ENCODE measurements around the gene APCS.

APCS gene

DNA sequence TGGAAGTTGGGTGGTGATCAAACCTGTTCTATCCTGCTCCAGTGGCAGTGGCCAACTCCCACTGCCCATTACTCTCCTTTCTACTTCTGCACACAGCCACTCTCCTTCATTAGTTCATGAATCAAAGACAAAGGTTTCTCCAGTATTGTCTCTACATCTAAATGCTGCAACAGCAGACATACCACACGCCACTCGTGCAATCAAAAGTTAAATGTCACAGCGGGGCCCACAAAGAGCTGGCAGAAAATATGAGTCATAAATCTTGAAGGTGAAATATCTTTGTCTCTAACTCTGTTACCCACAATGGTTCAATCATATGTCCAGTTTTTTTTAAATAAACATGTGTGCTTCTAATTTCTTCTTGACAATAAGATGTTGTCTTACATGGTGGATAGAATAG, 13.3 kb downstream of the APCS start:
- Histone ChIP-seq H3K4me2 (ENCODE audit: low read length) (no peak overlapping the region), H3K9me3 (ENCODE audit: low read length) (no peaks in the 10 kb centered on the region), H3K9me2 (ENCODE audit: low read depth, low read length) (no peaks in the 10 kb centered on the region), H3K27me3 (ENCODE audit: insufficient read depth, low read length) (no peaks in the 10 kb centered on the region), H4K20me1 (ENCODE audit: insufficient read depth, low read length) (no peaks in the 10 kb centered on the region), H3K4me1 (ENCODE audit: insufficient read depth, low read length, severe bottlenecking) (no peaks in the 10 kb centered on the region), H3K4me3 (ENCODE audit: low read depth, low read length, poor library complexity, severe bottlenecking) (no peak overlapping the region), H2AFZ (ENCODE audit: low read length) (no peak overlapping the region), H3K27ac (ENCODE audit: low read depth, low read length, poor library complexity, severe bottlenecking) (no peak overlapping the region), H3K79me2 (ENCODE audit: insufficient read depth, low read length) (no peaks in the 10 kb centered on the region), H3K9ac (ENCODE audit: low read length) (no peak overlapping the region), H3F3A (ENCODE audit: insufficient read depth, low read length) (no peaks in the 10 kb centered on the region), H3K36me3 (ENCODE audit: insufficient read depth, low read length) (no peaks in the 10 kb centered on the region)
- TF ChIP-seq, protein P1, sequence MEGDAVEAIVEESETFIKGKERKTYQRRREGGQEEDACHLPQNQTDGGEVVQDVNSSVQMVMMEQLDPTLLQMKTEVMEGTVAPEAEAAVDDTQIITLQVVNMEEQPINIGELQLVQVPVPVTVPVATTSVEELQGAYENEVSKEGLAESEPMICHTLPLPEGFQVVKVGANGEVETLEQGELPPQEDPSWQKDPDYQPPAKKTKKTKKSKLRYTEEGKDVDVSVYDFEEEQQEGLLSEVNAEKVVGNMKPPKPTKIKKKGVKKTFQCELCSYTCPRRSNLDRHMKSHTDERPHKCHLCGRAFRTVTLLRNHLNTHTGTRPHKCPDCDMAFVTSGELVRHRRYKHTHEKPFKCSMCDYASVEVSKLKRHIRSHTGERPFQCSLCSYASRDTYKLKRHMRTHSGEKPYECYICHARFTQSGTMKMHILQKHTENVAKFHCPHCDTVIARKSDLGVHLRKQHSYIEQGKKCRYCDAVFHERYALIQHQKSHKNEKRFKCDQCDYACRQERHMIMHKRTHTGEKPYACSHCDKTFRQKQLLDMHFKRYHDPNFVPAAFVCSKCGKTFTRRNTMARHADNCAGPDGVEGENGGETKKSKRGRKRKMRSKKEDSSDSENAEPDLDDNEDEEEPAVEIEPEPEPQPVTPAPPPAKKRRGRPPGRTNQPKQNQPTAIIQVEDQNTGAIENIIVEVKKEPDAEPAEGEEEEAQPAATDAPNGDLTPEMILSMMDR (IDR thresholded peaks at IDR 0.05; ENCODE audit: low read length): no peak

DNA sequence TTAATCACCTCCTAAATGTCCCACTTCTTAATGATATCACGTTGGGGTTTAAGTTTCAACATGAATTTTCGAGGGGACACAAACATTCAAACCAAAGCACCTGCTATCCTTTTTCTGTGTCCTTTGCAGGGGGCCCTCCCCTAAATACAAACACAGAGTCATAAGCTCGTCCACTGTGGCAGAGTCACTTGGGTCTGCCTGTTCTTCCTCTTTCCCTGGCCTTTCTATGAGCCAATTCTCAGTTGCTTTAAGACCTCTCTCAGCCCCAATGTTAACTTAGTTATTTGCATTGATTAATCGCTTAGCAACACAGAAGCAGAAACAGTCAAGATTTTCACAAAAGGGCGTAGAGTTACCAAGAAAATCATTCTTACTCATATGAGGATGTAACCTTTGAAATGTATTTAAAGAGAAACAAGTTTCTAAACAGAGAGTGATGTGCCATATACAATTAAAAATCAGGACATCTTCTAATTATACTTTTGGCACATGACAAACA, 14.9 kb downstream of the APCS start:
- H3K79me2 ChIP-seq (ENCODE audit: insufficient read depth, low read length): no peaks in the 10 kb centered on the region
- no peaks in the 10 kb centered on the region for H4K20me1 ChIP-seq (ENCODE audit: insufficient read depth, low read length)
- no peaks in the 10 kb centered on the region for H3K4me1 ChIP-seq (ENCODE audit: insufficient read depth, low read length, severe bottlenecking)
- H3K4me3 ChIP-seq (ENCODE audit: low read depth, low read length, poor library complexity, severe bottlenecking): no peak overlapping the region
- no peaks in the 10 kb centered on the region for H3K9me3 ChIP-seq (ENCODE audit: low read length)
- H3K9ac ChIP-seq (ENCODE audit: low read length): no peak overlapping the region
- no peak overlapping the region for H3K4me2 ChIP-seq (ENCODE audit: low read length)
- no peaks in the 10 kb centered on the region for H3K27me3 ChIP-seq (ENCODE audit: insufficient read depth, low read length)
- no peak overlapping the region for H3K27ac ChIP-seq (ENCODE audit: low read depth, low read length, poor library complexity, severe bottlenecking)
- no peaks in the 10 kb centered on the region for H3K9me2 ChIP-seq (ENCODE audit: low read depth, low read length)
- TF ChIP-seq EZH2 (IDR thresholded peaks at IDR 0.05; ENCODE audit: borderline replicate concordance, low read length): no peak
- TF ChIP-seq, protein P1 (IDR thresholded peaks at IDR 0.05; ENCODE audit: low read length): no peak
- no peaks in the 10 kb centered on the region for H3F3A ChIP-seq (ENCODE audit: insufficient read depth, low read length)
- H2AFZ ChIP-seq (ENCODE audit: low read length): no peak overlapping the region
- H3K36me3 ChIP-seq (ENCODE audit: insufficient read depth, low read length): no peaks in the 10 kb centered on the region

DNA sequence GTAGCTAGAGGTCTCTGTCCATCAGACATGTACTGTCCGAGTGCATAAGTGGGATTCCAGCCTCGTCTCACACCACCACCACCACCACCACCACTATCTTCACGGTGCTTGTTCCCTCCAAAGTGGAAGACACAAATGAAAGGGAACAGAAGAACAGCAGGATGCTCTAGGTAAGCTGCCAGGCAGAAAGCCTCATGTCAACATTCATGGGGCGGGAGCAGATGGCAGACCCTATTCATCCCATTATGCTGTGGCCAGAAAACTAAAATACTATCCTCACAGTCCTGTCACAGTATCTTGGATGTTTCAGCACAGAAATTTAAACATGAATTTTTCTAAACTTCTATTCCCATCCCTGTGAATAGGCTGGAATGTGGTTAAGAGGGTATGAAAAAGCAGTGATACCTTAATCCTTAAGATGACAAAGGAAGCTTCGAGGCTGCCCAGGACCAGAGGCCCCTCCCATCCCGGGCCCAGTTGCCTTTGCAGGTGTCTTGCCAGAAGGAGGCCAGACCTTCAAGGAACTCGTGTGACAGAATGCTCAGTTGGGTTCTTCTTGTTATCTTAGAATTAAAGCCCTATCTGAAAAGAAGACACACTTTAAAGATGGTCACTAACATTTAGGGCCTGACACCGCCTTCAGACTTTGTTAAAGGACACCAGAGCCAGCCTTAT, 24.7 kb downstream of the APCS start:
- Histone ChIP-seq H3K27me3 (ENCODE audit: insufficient read depth, low read length) (no peaks in the 10 kb centered on the region), H3K27ac (ENCODE audit: low read depth, low read length, poor library complexity, severe bottlenecking) (no peak overlapping the region), H3K9me3 (ENCODE audit: low read length) (no peaks in the 10 kb centered on the region), H3K36me3 (ENCODE audit: insufficient read depth, low read length) (no peaks in the 10 kb centered on the region), H3K4me2 (ENCODE audit: low read length) (no peak overlapping the region), H3K9ac (ENCODE audit: low read length) (no peak overlapping the region), H3K9me2 (ENCODE audit: low read depth, low read length) (no peaks in the 10 kb centered on the region), H3F3A (ENCODE audit: insufficient read depth, low read length) (no peaks in the 10 kb centered on the region), H3K79me2 (ENCODE audit: insufficient read depth, low read length) (no peaks in the 10 kb centered on the region), H2AFZ (ENCODE audit: low read length) (no peak overlapping the region), H4K20me1 (ENCODE audit: insufficient read depth, low read length) (no peaks in the 10 kb centered on the region), H3K4me3 (ENCODE audit: low read depth, low read length, poor library complexity, severe bottlenecking) (no peak overlapping the region), H3K4me1 (ENCODE audit: insufficient read depth, low read length, severe bottlenecking) (no peaks in the 10 kb centered on the region)
- TF ChIP-seq, protein P1 (IDR thresholded peaks at IDR 0.05; ENCODE audit: low read length): no peak
- TF ChIP-seq EZH2 (IDR thresholded peaks at IDR 0.05; ENCODE audit: borderline replicate concordance, low read length): no peak

Data from OCI-LY1 (cell line).